ENCODE results near the gene RASGRF1. TPM values are rescaled to one million over a fixed set of nuclear protein-coding genes. Genes with fewer than 3 reads are reported as not detected.

Gene RASGRF1
- total RNA-seq, 2 experiments from 2014 or later = 3.0 to 4.5 TPM

- Histone ChIP-seq H2AFZ (ENCODE audit: low read length) (no peak overlapping the region), H3K9me2 (ENCODE audit: insufficient read depth, low read length) (no peaks in the 10 kb centered on the region), H3K79me2 (ENCODE audit: insufficient read depth, low read depth, low read length) (no peaks in the 10 kb centered on the region), H3K36me3 (ENCODE audit: insufficient read depth, low read length) (no peaks in the 10 kb centered on the region), H3K27ac (ENCODE audit: low read depth, low read length, poor library complexity, severe bottlenecking) (no peak overlapping the region), H3K4me2 (ENCODE audit: low read length) (no peak overlapping the region), H3K9me3 (ENCODE audit: low read length) (no peaks in the 10 kb centered on the region), H3K4me3 (ENCODE audit: low read depth, low read length, poor library complexity, severe bottlenecking) (no peak overlapping the region), H4K20me1 (ENCODE audit: insufficient read depth, low read length) (no peaks in the 10 kb centered on the region), H3K4me1 (ENCODE audit: insufficient read depth, low read length, poor library complexity, severe bottlenecking) (peaks cover 4% of the 10 kb centered on the region)
- POLR2A ChIA-PET = no interaction called here
- CTCF ChIA-PET (ENCODE audit: unreplicated experiment) = no interaction called here
- no peak for DNase-seq (ENCODE audit: low spot score)
- no peak for TF ChIP-seq CTCF (conservative IDR thresholded peaks at IDR 0.05; ENCODE audit: low read length)
- no peak for TF ChIP-seq EZH2phosphoT487 (IDR thresholded peaks at IDR 0.05; ENCODE audit: borderline replicate concordance, low read depth, low read length)
- BruUV-seq (replicated peaks) = no TSS peak
- intact Hi-C loops (cut with micrococcal nuclease; ENCODE audit: unreplicated experiment) = no loop called here
Measured at GRCh38 chr15:79082363-79083070, 8.1 kb downstream of the RASGRF1 start.

- no peak for TF ChIP-seq CTCF (conservative IDR thresholded peaks at IDR 0.05; ENCODE audit: low read length)
- intact Hi-C loops (cut with micrococcal nuclease; ENCODE audit: unreplicated experiment) = no loop called here
- POLR2A ChIA-PET = no interaction called here
Measured at GRCh38 chr15:79078763-79079410, 11.7 kb downstream of the RASGRF1 start.

GRCh38 chr15:79078003-79078402 is 12.6 kb downstream of the RASGRF1 start:
- TF ChIP-seq CTCF (conservative IDR thresholded peaks at IDR 0.05; ENCODE audit: low read length) (no peak), EZH2phosphoT487 (IDR thresholded peaks at IDR 0.05; ENCODE audit: borderline replicate concordance, low read depth, low read length) (no peak)
- H2AFZ ChIP-seq (ENCODE audit: low read length) = no peak overlapping the region
- peaks cover 4% of the 10 kb centered on the region for H3K4me1 ChIP-seq (ENCODE audit: insufficient read depth, low read length, poor library complexity, severe bottlenecking)
- no peaks in the 10 kb centered on the region for H3K79me2 ChIP-seq (ENCODE audit: insufficient read depth, low read depth, low read length)
- no peaks in the 10 kb centered on the region for H4K20me1 ChIP-seq (ENCODE audit: insufficient read depth, low read length)
- no peak overlapping the region for H3K4me2 ChIP-seq (ENCODE audit: low read length)
- H3K27ac ChIP-seq (ENCODE audit: low read depth, low read length, poor library complexity, severe bottlenecking) = no peak overlapping the region
- no peaks in the 10 kb centered on the region for H3K9me3 ChIP-seq (ENCODE audit: low read length)
- DNase-seq (ENCODE audit: low spot score) = no peak
- BruUV-seq (replicated peaks) = no TSS peak
- ChIA-PET POLR2A (no interaction called here), CTCF (ENCODE audit: unreplicated experiment) (no interaction called here)
- no peaks in the 10 kb centered on the region for H3K9me2 ChIP-seq (ENCODE audit: insufficient read depth, low read length)
- intact Hi-C loops (cut with micrococcal nuclease; ENCODE audit: unreplicated experiment) = no loop called here
- H3K4me3 ChIP-seq (ENCODE audit: low read depth, low read length, poor library complexity, severe bottlenecking) = no peak overlapping the region
- no peaks in the 10 kb centered on the region for H3K36me3 ChIP-seq (ENCODE audit: insufficient read depth, low read length)

More at GRCh38 chr15:79078763-79079410, 11.7 kb downstream of the RASGRF1 start:
- peak overlapping the region; percentile 62 for H2AFZ ChIP-seq (ENCODE audit: low read length)
- CTCF ChIA-PET (ENCODE audit: unreplicated experiment) = no interaction called here
- no peaks in the 10 kb centered on the region for H3K9me2 ChIP-seq (ENCODE audit: insufficient read depth, low read length)
- no peak overlapping the region for H3K27ac ChIP-seq (ENCODE audit: low read depth, low read length, poor library complexity, severe bottlenecking)
- no peak for DNase-seq (ENCODE audit: low spot score)
- H3K4me2 ChIP-seq (ENCODE audit: low read length) = peak overlapping the region; percentile 7; the same call in 1 of the 2 replicates
- no TSS peak for BruUV-seq (replicated peaks)
- no peaks in the 10 kb centered on the region for H3K36me3 ChIP-seq (ENCODE audit: insufficient read depth, low read length)
- no peaks in the 10 kb centered on the region for H3K79me2 ChIP-seq (ENCODE audit: insufficient read depth, low read depth, low read length)
- no peaks in the 10 kb centered on the region for H4K20me1 ChIP-seq (ENCODE audit: insufficient read depth, low read length)
- peaks cover 4% of the 10 kb centered on the region for H3K4me1 ChIP-seq (ENCODE audit: insufficient read depth, low read length, poor library complexity, severe bottlenecking)
- no peaks in the 10 kb centered on the region for H3K9me3 ChIP-seq (ENCODE audit: low read length)
- no peak overlapping the region for H3K4me3 ChIP-seq (ENCODE audit: low read depth, low read length, poor library complexity, severe bottlenecking)

Data from OCI-LY7 (cell line).